Astrocyte (in vitro differentiated cells and primary cell): ENCODE results near the gene SCYGR8.

Source experiments
- EZH2 ChIP-seq: IDR thresholded peaks from 2 replicates; pipeline ENCODE4 v1.6.1; 2012; ENCODE audit warnings: mild to moderate bottlenecking, low read length, inconsistent platforms; ENCODE audit not compliant: insufficient read depth
- TF ChIP-seq, protein P1 (sequence below): IDR thresholded peaks from 2 replicates; pipeline ENCODE4 v1.5.1; 2011; ENCODE audit warnings: low read depth, mild to moderate bottlenecking, inconsistent platforms, low read length, moderate library complexity; ENCODE audit not compliant: insufficient read depth

DNA sequence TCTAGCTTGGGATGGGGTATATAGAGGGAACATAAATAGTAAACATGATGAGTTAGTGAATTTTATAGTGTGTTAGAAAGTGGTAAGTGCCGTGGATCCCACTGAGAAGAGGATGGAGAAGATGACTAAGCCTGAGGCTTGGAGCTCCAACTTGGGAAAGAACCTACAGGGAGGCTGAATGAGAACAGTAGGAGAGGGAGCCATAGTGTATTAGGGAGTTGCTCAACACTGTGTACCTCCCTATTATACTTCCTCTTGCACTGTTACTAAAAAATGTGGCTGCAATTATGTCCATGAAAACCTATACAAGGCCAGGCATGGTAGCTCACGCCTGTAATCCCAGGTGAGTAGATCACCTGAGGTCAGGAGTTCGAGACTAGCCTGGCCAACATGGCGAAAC is 25.0 kb upstream of the SCYGR8 start:
- TF ChIP-seq, protein P1, sequence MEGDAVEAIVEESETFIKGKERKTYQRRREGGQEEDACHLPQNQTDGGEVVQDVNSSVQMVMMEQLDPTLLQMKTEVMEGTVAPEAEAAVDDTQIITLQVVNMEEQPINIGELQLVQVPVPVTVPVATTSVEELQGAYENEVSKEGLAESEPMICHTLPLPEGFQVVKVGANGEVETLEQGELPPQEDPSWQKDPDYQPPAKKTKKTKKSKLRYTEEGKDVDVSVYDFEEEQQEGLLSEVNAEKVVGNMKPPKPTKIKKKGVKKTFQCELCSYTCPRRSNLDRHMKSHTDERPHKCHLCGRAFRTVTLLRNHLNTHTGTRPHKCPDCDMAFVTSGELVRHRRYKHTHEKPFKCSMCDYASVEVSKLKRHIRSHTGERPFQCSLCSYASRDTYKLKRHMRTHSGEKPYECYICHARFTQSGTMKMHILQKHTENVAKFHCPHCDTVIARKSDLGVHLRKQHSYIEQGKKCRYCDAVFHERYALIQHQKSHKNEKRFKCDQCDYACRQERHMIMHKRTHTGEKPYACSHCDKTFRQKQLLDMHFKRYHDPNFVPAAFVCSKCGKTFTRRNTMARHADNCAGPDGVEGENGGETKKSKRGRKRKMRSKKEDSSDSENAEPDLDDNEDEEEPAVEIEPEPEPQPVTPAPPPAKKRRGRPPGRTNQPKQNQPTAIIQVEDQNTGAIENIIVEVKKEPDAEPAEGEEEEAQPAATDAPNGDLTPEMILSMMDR = no peak
- TF ChIP-seq EZH2 = no peak
